HepG2 (cell line): Measurements from ENCODE around the gene PHKG2. TPM values are rescaled to one million over a fixed set of nuclear protein-coding genes. Genes with fewer than 3 reads are reported as not detected.

Experiments used
- AKAP8 ChIP-seq: sonication (generic); formaldehyde crosslinking; IDR thresholded peaks from 2 replicates; pipeline ENCODE4 v1.5.1; 2020; ENCODE audit warnings: mild to moderate bottlenecking, missing genetic modification reagents
- BHLHE40 ChIP-seq: IDR thresholded peaks from 2 replicates; pipeline ENCODE4 v1.6.1; 2011; ENCODE audit warnings: low read length, improper control_type of control experiment
- CERS6 ChIP-seq: sonication (generic); formaldehyde crosslinking; IDR thresholded peaks from 2 replicates; pipeline ENCODE4 v1.5.0; 2020; ENCODE audit warnings: missing genetic modification reagents
- FUBP1 ChIP-seq: sonication (generic); formaldehyde crosslinking; IDR thresholded peaks from 2 replicates; pipeline ENCODE4 v1.5.1; 2020; ENCODE audit warnings: missing genetic modification reagents, mild to moderate bottlenecking, borderline replicate concordance
- HMG20B ChIP-seq: conservative IDR thresholded peaks from 2 replicates; pipeline ENCODE4 v1.6.1; 2016; ENCODE audit warnings: missing genetic modification reagents, missing compliant biosample characterization
- JUN ChIP-seq: sonication (generic); formaldehyde crosslinking; IDR thresholded peaks from 2 replicates; pipeline ENCODE4 v1.4.0; 2020; ENCODE audit warnings: mild to moderate bottlenecking, missing genetic modification reagents
- JUNB ChIP-seq: sonication (generic); formaldehyde crosslinking; IDR thresholded peaks from 2 replicates; pipeline ENCODE4 v1.8.0; 2022; ENCODE audit warnings: missing genetic modification reagents, mild to moderate bottlenecking, borderline replicate concordance
- KLF13 ChIP-seq: sonication (generic); formaldehyde crosslinking; IDR thresholded peaks from 2 replicates; pipeline ENCODE4 v1.4.0; 2020; ENCODE audit warnings: mild to moderate bottlenecking, missing genetic modification reagents
- MTF2 ChIP-seq: sonication (generic); formaldehyde crosslinking; IDR thresholded peaks from 2 replicates; pipeline ENCODE4 v1.5.0; 2020; ENCODE audit warnings: missing genetic modification reagents, borderline replicate concordance
- MXI1 ChIP-seq: IDR thresholded peaks from 3 replicates; pipeline ENCODE4 v1.6.1; 2012; ENCODE audit warnings: low read depth, low read length, inconsistent platforms, borderline replicate concordance
- THRA ChIP-seq: sonication (generic); formaldehyde crosslinking; IDR thresholded peaks from 2 replicates; pipeline ENCODE4 v1.4.0; 2020; ENCODE audit warnings: missing genetic modification reagents, borderline replicate concordance
- TRAFD1 ChIP-seq: sonication (generic); formaldehyde crosslinking; IDR thresholded peaks from 2 replicates; pipeline ENCODE4 v1.5.1; 2020; ENCODE audit warnings: missing genetic modification reagents, mild to moderate bottlenecking, borderline replicate concordance
- ZBTB3 ChIP-seq: sonication (generic); formaldehyde crosslinking; IDR thresholded peaks from 2 replicates; pipeline ENCODE4 v1.4.0; 2020; ENCODE audit warnings: low read depth, mild to moderate bottlenecking, moderate library complexity, missing genetic modification reagents, borderline replicate concordance
- ZNF253 ChIP-seq: sonication (generic); formaldehyde crosslinking; IDR thresholded peaks from 2 replicates; pipeline ENCODE4 v1.8.0; 2022; ENCODE audit warnings: mild to moderate bottlenecking, missing genetic modification reagents, borderline replicate concordance
- ZNF292 ChIP-seq: sonication (generic); formaldehyde crosslinking; IDR thresholded peaks from 2 replicates; pipeline ENCODE4 v1.8.1; 2022; ENCODE audit warnings: mild to moderate bottlenecking, low read depth, missing genetic modification reagents, borderline replicate concordance
- ZNF484 ChIP-seq: sonication (generic); formaldehyde crosslinking; IDR thresholded peaks from 2 replicates; pipeline ENCODE4 v1.5.1; 2020; ENCODE audit warnings: mild to moderate bottlenecking, low read depth, missing genetic modification reagents, borderline replicate concordance
- polyA plus RNA-seq, 8 experiments: library from polyadenylated mRNA; depleted of rRNA in 3 of 8; stranded (reverse) in 7 of 8; unstranded in 1 of 8; fragments of >200 nt; fragmentation: Illumina TruSeq in 4 of 8; extraction: Trizol in 4 of 8; gene quantifications; 2 replicates each; pipeline versions ENCODE4 v1.2.1 to v1.2.3, GENCODE V29; 2011 to 2016; ENCODE audit warnings: low read depth in 4 of 8, missing spikeins in 1 of 8, mixed read lengths in 1 of 8; ENCODE audit not compliant: insufficient read depth in 1 of 8
- total RNA-seq, 5 experiments: library from RNA; depleted of rRNA; stranded (reverse); fragments of >200 nt; fragmentation: Illumina TruSeq; extraction: Trizol; gene quantifications; 2 replicates each; pipeline ENCODE4 v1.2.3, GENCODE V29; 2016; ENCODE audit warnings: low read depth in 1 of 5
- TF ChIP-seq, protein P1 (sequence below): sonication (generic); formaldehyde crosslinking; IDR thresholded peaks from 2 replicates; pipeline ENCODE4 v1.8.1; 2022; ENCODE audit warnings: mild to moderate bottlenecking, missing genetic modification reagents
- TF ChIP-seq, protein P2 (sequence below), 2 experiments: sonication (generic) in 1 of 2; formaldehyde crosslinking in 1 of 2; IDR thresholded peaks; 2 replicates each; pipeline versions ENCODE4 v1.4.0 to v1.6.1; 2018 to 2020; ENCODE audit warnings: missing genetic modification reagents in 2 of 2, borderline replicate concordance in 1 of 2, low read depth in 1 of 2, mild to moderate bottlenecking in 1 of 2, missing biosample characterization in 1 of 2

The PHKG2 gene
- total and polyA plus RNA-seq, 2 of the 13 experiments (the other 11 are each of a cell fraction or from before 2014, with no cell fraction given), result 37.4 to 42.1 TPM

GRCh38 chr16:30787613-30788378 is 39.6 kb downstream of the PHKG2 start (continued):
- TF ChIP-seq, protein P1, sequence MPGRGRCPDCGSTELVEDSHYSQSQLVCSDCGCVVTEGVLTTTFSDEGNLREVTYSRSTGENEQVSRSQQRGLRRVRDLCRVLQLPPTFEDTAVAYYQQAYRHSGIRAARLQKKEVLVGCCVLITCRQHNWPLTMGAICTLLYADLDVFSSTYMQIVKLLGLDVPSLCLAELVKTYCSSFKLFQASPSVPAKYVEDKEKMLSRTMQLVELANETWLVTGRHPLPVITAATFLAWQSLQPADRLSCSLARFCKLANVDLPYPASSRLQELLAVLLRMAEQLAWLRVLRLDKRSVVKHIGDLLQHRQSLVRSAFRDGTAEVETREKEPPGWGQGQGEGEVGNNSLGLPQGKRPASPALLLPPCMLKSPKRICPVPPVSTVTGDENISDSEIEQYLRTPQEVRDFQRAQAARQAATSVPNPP (CRISPR knock-in tag), result no peak
- TF ChIP-seq AKAP8 (CRISPR knock-in tag) (no peak), ZNF484 (CRISPR knock-in tag) (0 out of 2 replicates have a peak, but pooled peaks have one; percentile 11), BHLHE40 (no peak), JUNB (CRISPR knock-in tag) (no peak), MXI1 (0 out of 3 replicates have a peak, but pooled peaks have one; percentile 3), TRAFD1 (CRISPR knock-in tag) (no peak), JUN (no peak), FUBP1 (no peak), ZNF292 (CRISPR knock-in tag) (peak; percentile 7; the same call in 1 of the 2 replicates), CERS6 (CRISPR knock-in tag) (no peak), ZBTB3 (CRISPR knock-in tag) (no peak), KLF13 (CRISPR knock-in tag) (no peak), MTF2 (CRISPR knock-in tag) (0 out of 2 replicates have a peak, but pooled peaks have one; percentile 49), ZNF253 (CRISPR knock-in tag) (no peak), HMG20B (CRISPR knock-in tag) (no peak), THRA (CRISPR knock-in tag) (peak; percentile 58; the same call in 1 of the 2 replicates)
- TF ChIP-seq, protein P2, sequence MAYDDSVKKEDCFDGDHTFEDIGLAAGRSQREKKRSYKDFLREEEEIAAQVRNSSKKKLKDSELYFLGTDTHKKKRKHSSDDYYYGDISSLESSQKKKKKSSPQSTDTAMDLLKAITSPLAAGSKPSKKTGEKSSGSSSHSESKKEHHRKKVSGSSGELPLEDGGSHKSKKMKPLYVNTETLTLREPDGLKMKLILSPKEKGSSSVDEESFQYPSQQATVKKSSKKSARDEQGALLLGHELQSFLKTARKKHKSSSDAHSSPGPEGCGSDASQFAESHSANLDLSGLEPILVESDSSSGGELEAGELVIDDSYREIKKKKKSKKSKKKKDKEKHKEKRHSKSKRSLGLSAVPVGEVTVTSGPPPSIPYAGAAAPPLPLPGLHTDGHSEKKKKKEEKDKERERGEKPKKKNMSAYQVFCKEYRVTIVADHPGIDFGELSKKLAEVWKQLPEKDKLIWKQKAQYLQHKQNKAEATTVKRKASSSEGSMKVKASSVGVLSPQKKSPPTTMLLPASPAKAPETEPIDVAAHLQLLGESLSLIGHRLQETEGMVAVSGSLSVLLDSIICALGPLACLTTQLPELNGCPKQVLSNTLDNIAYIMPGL (CRISPR knock-in tag; IDR thresholded peaks at IDR 0.05; ENCODE audit: borderline replicate concordance in 1 of 2, low read depth in 1 of 2), result peak in 1 of 2 experiments; percentile 20; a peak in 2 of 4 replicates
